MM.1S (cell line): ENCODE measurements around the gene UBAC1.

Experiments used
- DNase-seq: peaks from one replicate; pipeline ENCODE4 v3.0.0-alpha.2; 2015
- H2AFZ ChIP-seq: fragments of 300-600 bp; sonication (generic); 2 replicates; pipeline ENCODE4 v1.6.0; 2016; ENCODE audit warnings: antibody characterized with exemption, low read length
- H3F3A ChIP-seq: fragments of 300-600 bp; sonication (generic); 2 replicates; pipeline ENCODE4 v1.6.1; 2016; ENCODE audit warnings: mild to moderate bottlenecking, antibody characterized with exemption, low read length, moderate library complexity, mixed read lengths; ENCODE audit not compliant: insufficient read depth
- H3K27ac ChIP-seq: fragments of 300-600 bp; sonication (generic); 2 replicates; pipeline ENCODE4 v1.5.1; 2016; ENCODE audit warnings: mild to moderate bottlenecking, low read length
- H3K27me3 ChIP-seq: fragments of 300-600 bp; sonication (generic); replicated peaks from 2 replicates; pipeline ENCODE4 v1.6.0; 2016; ENCODE audit warnings: low read length; ENCODE audit not compliant: insufficient read depth
- H3K36me3 ChIP-seq: fragments of 300-600 bp; sonication (generic); replicated peaks from 2 replicates; pipeline ENCODE4 v1.6.1; 2016; ENCODE audit warnings: mild to moderate bottlenecking, low read length, mixed read lengths; ENCODE audit not compliant: insufficient read depth
- H3K4me1 ChIP-seq: fragments of 300-600 bp; sonication (generic); 2 replicates; pipeline ENCODE4 v1.6.1; 2016; ENCODE audit warnings: low read length, mixed read lengths
- H3K4me2 ChIP-seq: fragments of 300-600 bp; sonication (generic); 2 replicates; pipeline ENCODE4 v1.6.0; 2016; ENCODE audit warnings: low read depth, low read length
- H3K4me3 ChIP-seq: fragments of 300-600 bp; sonication (generic); 2 replicates; pipeline ENCODE4 v1.5.1; 2016; ENCODE audit warnings: low read length, mixed read lengths
- H3K79me2 ChIP-seq: fragments of 300-600 bp; sonication (generic); 2 replicates; pipeline ENCODE4 v1.6.1; 2016; ENCODE audit warnings: mixed run types, low read length, mixed read lengths
- H3K9ac ChIP-seq: fragments of 300-600 bp; sonication (generic); 2 replicates; pipeline ENCODE4 v1.6.1; 2016; ENCODE audit warnings: low read length, mixed read lengths
- H3K9me2 ChIP-seq: fragments of 300-600 bp; sonication (generic); replicated peaks from 2 replicates; pipeline ENCODE4 v1.6.1; 2016; ENCODE audit warnings: mild to moderate bottlenecking, low read length, mixed read lengths; ENCODE audit not compliant: insufficient read depth
- H3K9me3 ChIP-seq: fragments of 300-600 bp; sonication (generic); replicated peaks from 2 replicates; pipeline ENCODE4 v1.6.1; 2016; ENCODE audit warnings: mild to moderate bottlenecking, low read length, mixed read lengths; ENCODE audit not compliant: insufficient read depth
- H4K20me1 ChIP-seq: fragments of 300-600 bp; sonication (generic); 2 replicates; pipeline ENCODE4 v1.6.1; 2016; ENCODE audit warnings: mild to moderate bottlenecking, low read length, moderate library complexity, mixed read lengths; ENCODE audit not compliant: insufficient read depth
- CTCF ChIP-seq: fragments of 300-600 bp; sonication (generic); IDR thresholded peaks from 2 replicates; pipeline ENCODE4 v1.5.1; 2016; ENCODE audit warnings: antibody characterized with exemption, low read length, mixed read lengths
- EZH2 ChIP-seq: fragments of 300-600 bp; sonication (generic); optimal IDR thresholded peaks from 2 replicates; pipeline ENCODE3; 2017; ENCODE audit warnings: low read depth, mild to moderate bottlenecking, antibody characterized with exemption, low read length, mixed read lengths
- EZH2phosphoT487 ChIP-seq: fragments of 300-600 bp; sonication (generic); IDR thresholded peaks from 2 replicates; pipeline ENCODE4 v1.6.1; 2018; ENCODE audit warnings: antibody characterized with exemption, low read length

The UBAC1 gene

GRCh38 chr9:135979547-135980166, 18.5 kb upstream of the UBAC1 start:
- Histone ChIP-seq H3K4me2 (no peak overlapping the region), H3K4me3 (no peak overlapping the region)

GRCh38 chr9:135978642-135979546, 17.7 kb upstream of the UBAC1 start:
- H3K27me3 ChIP-seq: peaks cover 83% of the 10 kb centered on the region
- H3K4me2 ChIP-seq: no peak overlapping the region
- H3F3A ChIP-seq: no peaks in the 10 kb centered on the region
- H3K79me2 ChIP-seq: no peaks in the 10 kb centered on the region
- H3K27ac ChIP-seq: no peak overlapping the region
- no peaks in the 10 kb centered on the region for H3K36me3 ChIP-seq
- TF ChIP-seq EZH2 (no peak), EZH2phosphoT487 (no peak)
- H3K4me3 ChIP-seq: no peak overlapping the region
- H3K4me1 ChIP-seq: no peaks in the 10 kb centered on the region
- no peaks in the 10 kb centered on the region for H3K9me2 ChIP-seq
- no peaks in the 10 kb centered on the region for H3K9me3 ChIP-seq
- H4K20me1 ChIP-seq: no peaks in the 10 kb centered on the region
- no peak overlapping the region for H3K9ac ChIP-seq
- no peak overlapping the region for H2AFZ ChIP-seq
- DNase-seq: no peak

More at GRCh38 chr9:135979547-135980166, 18.5 kb upstream of the UBAC1 start:
- H3K27ac ChIP-seq: no peak overlapping the region
- H3K36me3 ChIP-seq: no peaks in the 10 kb centered on the region
- H3K9ac ChIP-seq: no peak overlapping the region
- DNase-seq: no peak
- H3K27me3 ChIP-seq: peaks cover 83% of the 10 kb centered on the region
- no peaks in the 10 kb centered on the region for H3K9me2 ChIP-seq
- no peak overlapping the region for H2AFZ ChIP-seq
- no peaks in the 10 kb centered on the region for H3K79me2 ChIP-seq
- TF ChIP-seq EZH2 (no peak), CTCF (no peak), EZH2phosphoT487 (no peak)
- no peaks in the 10 kb centered on the region for H3F3A ChIP-seq
- H3K9me3 ChIP-seq: no peaks in the 10 kb centered on the region
- no peaks in the 10 kb centered on the region for H3K4me1 ChIP-seq
- no peaks in the 10 kb centered on the region for H4K20me1 ChIP-seq

- no peak overlapping the region for H3K9ac ChIP-seq
- no peak for DNase-seq
- H3K4me3 ChIP-seq: no peak overlapping the region
- H3K9me2 ChIP-seq: no peaks in the 10 kb centered on the region
- H4K20me1 ChIP-seq: no peaks in the 10 kb centered on the region
- no peaks in the 10 kb centered on the region for H3K36me3 ChIP-seq
- TF ChIP-seq EZH2phosphoT487 (no peak), EZH2 (no peak), CTCF (no peak)
- no peaks in the 10 kb centered on the region for H3F3A ChIP-seq
- no peak overlapping the region for H3K4me2 ChIP-seq
- H3K79me2 ChIP-seq: no peaks in the 10 kb centered on the region
- peaks cover 75% of the 10 kb centered on the region for H3K27me3 ChIP-seq
- no peaks in the 10 kb centered on the region for H3K4me1 ChIP-seq
- H3K9me3 ChIP-seq: no peaks in the 10 kb centered on the region
- H2AFZ ChIP-seq: no peak overlapping the region
- H3K27ac ChIP-seq: no peak overlapping the region
Observed at GRCh38 chr9:135976944-135977343, 15.8 kb upstream of the UBAC1 start.
